GM12891 (cell line): ENCODE data around the gene GSTA5.

ENCODE experiments used
- PAX5 ChIP-seq: IDR thresholded peaks from 2 replicates; pipeline ENCODE4 v1.6.1; 2011; ENCODE audit warnings: low read length, moderate library complexity, mild to moderate bottlenecking; ENCODE audit not compliant: insufficient read depth, severe bottlenecking
- POLR2A ChIP-seq: IDR thresholded peaks from 2 replicates; pipeline ENCODE4 v1.6.1; 2011; ENCODE audit warnings: low read depth, low read length, control low read depth
- POLR2AphosphoS5 ChIP-seq: IDR thresholded peaks from 2 replicates; pipeline ENCODE4 v1.6.1; 2011; ENCODE audit warnings: low read depth, low read length, control low read depth
- POU2F2 ChIP-seq: IDR thresholded peaks from 2 replicates; pipeline ENCODE4 v1.6.1; 2011; ENCODE audit warnings: low read depth, mild to moderate bottlenecking, control low read depth, low read length, moderate library complexity
- SPI1 ChIP-seq: IDR thresholded peaks from 2 replicates; pipeline ENCODE4 v1.6.1; 2011; ENCODE audit warnings: low read depth, low read length, control low read depth
- TAF1 ChIP-seq: IDR thresholded peaks from 2 replicates; pipeline ENCODE4 v1.6.1; 2011; ENCODE audit warnings: low read depth, low read length, control low read depth

- TF ChIP-seq POLR2A (no peak), POLR2AphosphoS5 (no peak), SPI1 (no peak), TAF1 (no peak), PAX5 (no peak), POU2F2 (no peak)
Observed at GRCh38 chr6:52877168-52877567, 36.6 kb upstream of the GSTA5 start.
